ENCODE data around the gene THSD7A. TPM values are rescaled to one million over a fixed set of nuclear protein-coding genes. Genes with fewer than 3 reads are reported as not detected.
A peak's percentile ranks its signal among the peaks of the same experiment; 100 is the strongest.

THSD7A gene
- total RNA-seq, 1 donor from 2014 or later = 0.35 TPM

- no peak for DNase-seq (ENCODE audit: low spot score)
- Mint-ChIP-seq H3K4me3 (ENCODE audit: unreplicated experiment) (no peak overlapping the region), H3K9me3 (ENCODE audit: low read depth) (no peaks in the 10 kb centered on the region), H3K4me1 (ENCODE audit: low read depth) (peaks cover 9% of the 10 kb centered on the region), H3K27ac (ENCODE audit: unreplicated experiment) (no peak overlapping the region), H3K27me3 (ENCODE audit: low read depth) (peaks cover 3% of the 10 kb centered on the region), H3K36me3 (ENCODE audit: low read depth) (no peaks in the 10 kb centered on the region)
- no peak for TF ChIP-seq CTCF (IDR thresholded peaks at IDR 0.05)
Observed at GRCh38 chr7:11376529-11376928, 455.5 kb downstream of the THSD7A start.

GRCh38 chr7:11374629-11375028 lies 457.4 kb downstream of the THSD7A start:
- peaks cover 11% of the 10 kb centered on the region for H3K27me3 Mint-ChIP-seq (ENCODE audit: low read depth)
- TF ChIP-seq CTCF (IDR thresholded peaks at IDR 0.05) = no peak

GRCh38 chr7:11373546-11374142 lies 458.4 kb downstream of the THSD7A start:
- Mint-ChIP-seq H3K27me3 (ENCODE audit: low read depth) (peaks cover 11% of the 10 kb centered on the region), H3K4me1 (ENCODE audit: low read depth) (no peaks in the 10 kb centered on the region), H3K9me3 (ENCODE audit: low read depth) (no peaks in the 10 kb centered on the region), H3K4me3 (ENCODE audit: unreplicated experiment) (no peak overlapping the region), H3K36me3 (ENCODE audit: low read depth) (no peaks in the 10 kb centered on the region), H3K27ac (ENCODE audit: unreplicated experiment) (no peak overlapping the region)
- TF ChIP-seq CTCF (IDR thresholded peaks at IDR 0.05) = peak; percentile 82
- no peak for DNase-seq (ENCODE audit: low spot score)

More at GRCh38 chr7:11374629-11375028, 457.4 kb downstream of the THSD7A start:
- H3K27ac Mint-ChIP-seq (ENCODE audit: unreplicated experiment) = no peak overlapping the region
- H3K36me3 Mint-ChIP-seq (ENCODE audit: low read depth) = no peaks in the 10 kb centered on the region
- no peak overlapping the region for H3K4me3 Mint-ChIP-seq (ENCODE audit: unreplicated experiment)
- no peaks in the 10 kb centered on the region for H3K9me3 Mint-ChIP-seq (ENCODE audit: low read depth)
- DNase-seq (ENCODE audit: low spot score) = no peak
- H3K4me1 Mint-ChIP-seq (ENCODE audit: low read depth) = peaks cover 7% of the 10 kb centered on the region

- Mint-ChIP-seq H3K9me3 (ENCODE audit: low read depth) (no peaks in the 10 kb centered on the region), H3K27me3 (ENCODE audit: low read depth) (peaks cover 15% of the 10 kb centered on the region), H3K36me3 (ENCODE audit: low read depth) (no peaks in the 10 kb centered on the region), H3K4me1 (ENCODE audit: low read depth) (no peaks in the 10 kb centered on the region), H3K27ac (ENCODE audit: unreplicated experiment) (no peak overlapping the region), H3K4me3 (ENCODE audit: unreplicated experiment) (no peak overlapping the region)
- DNase-seq (ENCODE audit: low spot score) = no peak
- TF ChIP-seq CTCF (IDR thresholded peaks at IDR 0.05) = no peak
Observed at GRCh38 chr7:11369696-11370095, 462.3 kb downstream of the THSD7A start.

GRCh38 chr7:11366118-11366517 lies 465.9 kb downstream of the THSD7A start:
- H3K27ac Mint-ChIP-seq (ENCODE audit: unreplicated experiment) = no peak overlapping the region
- DNase-seq (ENCODE audit: low spot score) = no peak
- TF ChIP-seq CTCF (IDR thresholded peaks at IDR 0.05) = no peak
- H3K4me3 Mint-ChIP-seq (ENCODE audit: unreplicated experiment) = no peak overlapping the region
- H3K36me3 Mint-ChIP-seq (ENCODE audit: low read depth) = no peaks in the 10 kb centered on the region
- H3K27me3 Mint-ChIP-seq (ENCODE audit: low read depth) = peaks cover 11% of the 10 kb centered on the region
- H3K4me1 Mint-ChIP-seq (ENCODE audit: low read depth) = peaks cover 8% of the 10 kb centered on the region
- no peaks in the 10 kb centered on the region for H3K9me3 Mint-ChIP-seq (ENCODE audit: low read depth)

Measured in chondrocyte (in vitro differentiated cells).